ENCODE measurements around the gene KIF3B.
"Not testable (repeated sequence)": the region's sequence is repeated elsewhere in the genome, so short reads cannot be mapped to it uniquely, and the experiment has no call there.

KIF3B gene

GRCh38 chr20:32357869-32358631 is 80.6 kb downstream of the KIF3B start, which contains the start of gene ASXL1:
Gene ASXL1 (plus strand): TSS chr20:32358331. CDS start chr20:32358776, 445 bp downstream.
- peak; percentile 84 for DNase-seq

- DNase-seq, result no peak
These were observed 81.1 kb downstream of the KIF3B start for GRCh38 chr20:32358632-32358882.

- DNase-seq, result peak; percentile 57
These were observed 81.6 kb downstream of the KIF3B start for GRCh38 chr20:32358883-32359632.

GRCh38 chr20:32359633-32360332 is 82.3 kb downstream of the KIF3B start:
- no peak for DNase-seq

GRCh38 chr20:32360333-32360634 is 82.8 kb downstream of the KIF3B start:
- DNase-seq, result no peak

GRCh38 chr20:32362901-32363364 is 85.5 kb downstream of the KIF3B start:
- no peak for DNase-seq

- DNase-seq, result no peak
These were observed 86.0 kb downstream of the KIF3B start for GRCh38 chr20:32363492-32363891.

- no peak for DNase-seq
These were observed 87.2 kb downstream of the KIF3B start for GRCh38 chr20:32364554-32365208.

- no peak for DNase-seq
These were observed 88.1 kb downstream of the KIF3B start for GRCh38 chr20:32365564-32365963.

GRCh38 chr20:32366380-32366779 is 88.9 kb downstream of the KIF3B start:
- no peak for DNase-seq

GRCh38 chr20:32368323-32368722 is 90.9 kb downstream of the KIF3B start:
- DNase-seq, result no peak

- no peak for DNase-seq
These were observed 91.5 kb downstream of the KIF3B start for GRCh38 chr20:32368925-32369324.

GRCh38 chr20:32370897-32371296 is 93.4 kb downstream of the KIF3B start:
- DNase-seq, result no peak

GRCh38 chr20:32378461-32378860 is 101.0 kb downstream of the KIF3B start:
- DNase-seq, result no peak

- DNase-seq, result not testable (repeated sequence)
These were observed 102.6 kb downstream of the KIF3B start for GRCh38 chr20:32380037-32380436.

- DNase-seq, result no peak
These were observed 103.3 kb downstream of the KIF3B start for GRCh38 chr20:32380745-32381144.

- DNase-seq, result no peak
These were observed 104.9 kb downstream of the KIF3B start for GRCh38 chr20:32382102-32382950.

- not testable (repeated sequence) for DNase-seq
These were observed 106.0 kb downstream of the KIF3B start for GRCh38 chr20:32383441-32383840.
